ENCODE data around the gene SLC18B1.

SLC18B1 gene

GRCh38 chr6:132797951-132798868 is at the start of gene SLC18B1:
Gene SLC18B1, minus strand, starts transcription at chr6:132798637. Its CDS starts 181 bp downstream, at chr6:132798456.
- peak; percentile 50 for DNase-seq (ENCODE audit: low spot score)

- DNase-seq (ENCODE audit: low spot score): no peak
Observed at GRCh38 chr6:132843316-132844035, 45.0 kb upstream of the SLC18B1 start.

- DNase-seq (ENCODE audit: low spot score): no peak
Observed at GRCh38 chr6:132841966-132842365, 43.5 kb upstream of the SLC18B1 start.

- DNase-seq (ENCODE audit: low spot score): no peak
Observed at GRCh38 chr6:132832891-132833290, 34.5 kb upstream of the SLC18B1 start.

- no peak for DNase-seq (ENCODE audit: low spot score)
Observed at GRCh38 chr6:132830334-132830751, 31.9 kb upstream of the SLC18B1 start.

- no peak for DNase-seq (ENCODE audit: low spot score)
Observed at GRCh38 chr6:132820629-132821381, 22.4 kb upstream of the SLC18B1 start.

- no peak for DNase-seq (ENCODE audit: low spot score)
Observed at GRCh38 chr6:132819405-132820161, 21.1 kb upstream of the SLC18B1 start.

- no peak for DNase-seq (ENCODE audit: low spot score)
Observed at GRCh38 chr6:132818404-132819359, 20.2 kb upstream of the SLC18B1 start.

- DNase-seq (ENCODE audit: low spot score): no peak
Observed at GRCh38 chr6:132817554-132818403, 19.3 kb upstream of the SLC18B1 start.

GRCh38 chr6:132816660-132817059 is 18.2 kb upstream of the SLC18B1 start:
- DNase-seq (ENCODE audit: low spot score): no peak

GRCh38 chr6:132814716-132815570 is 16.5 kb upstream of the SLC18B1 start:
- no peak for DNase-seq (ENCODE audit: low spot score)

GRCh38 chr6:132813173-132813856 is 14.9 kb upstream of the SLC18B1 start:
- no peak for DNase-seq (ENCODE audit: low spot score)

GRCh38 chr6:132812756-132813172 is 14.3 kb upstream of the SLC18B1 start:
- no peak for DNase-seq (ENCODE audit: low spot score)

- no peak for DNase-seq (ENCODE audit: low spot score)
Observed at GRCh38 chr6:132812255-132812732, 13.9 kb upstream of the SLC18B1 start.

- no peak for DNase-seq (ENCODE audit: low spot score)
Observed at GRCh38 chr6:132811276-132811675, 12.8 kb upstream of the SLC18B1 start.

GRCh38 chr6:132805548-132805947 is 7.1 kb upstream of the SLC18B1 start:
- no peak for DNase-seq (ENCODE audit: low spot score)

- no peak for DNase-seq (ENCODE audit: low spot score)
Observed at GRCh38 chr6:132804251-132804650, 5.8 kb upstream of the SLC18B1 start.

GRCh38 chr6:132800656-132801055 is 2.2 kb upstream of the SLC18B1 start:
- no peak for DNase-seq (ENCODE audit: low spot score)

All from AG08396 (cell line).